ENCODE measurements around the gene PARP12. TPM values are rescaled to one million over a fixed set of nuclear protein-coding genes. Genes with fewer than 3 reads are reported as not detected.

The PARP12 gene
- total and polyA plus RNA-seq, 2 of the 13 experiments (the other 11 are each of a cell fraction or from before 2014, with no cell fraction given) = 15.5 to 35.2 TPM

DNA sequence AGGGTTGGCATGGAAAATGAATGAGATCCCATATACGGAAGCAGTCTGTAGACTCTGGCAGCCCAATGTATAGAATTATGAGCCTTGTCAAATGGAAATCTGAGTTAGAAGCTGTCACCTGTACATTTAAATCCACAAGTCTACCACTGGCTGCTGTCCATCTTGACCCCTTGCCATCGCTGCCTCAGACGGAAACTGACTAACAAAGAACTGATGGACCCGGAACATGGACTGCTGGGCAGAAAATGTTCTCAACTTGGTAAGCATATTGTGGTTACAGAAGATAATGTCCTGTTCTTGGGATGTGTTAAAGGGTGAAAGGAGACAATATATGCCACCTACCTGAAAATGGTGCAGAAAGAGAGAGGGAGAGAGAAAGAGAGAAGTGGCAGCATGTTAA is 37.5 kb downstream of the PARP12 start:
- in situ Hi-C loops (cut with HindIII; ENCODE audit: extremely low pct_ligation_motif_present, low pct_unique_long_range_greater_than_20kb) (no loop called here), intact Hi-C loops (cut with micrococcal nuclease; ENCODE audit: unreplicated experiment) (no loop called here)
- FAIRE-seq = no peak
- ChIA-PET CTCF (ENCODE audit: low intra/inter-chr PET ratio, low total read pairs) (no interaction called here), POLR2A (no interaction called here)
- WGBS (ENCODE audit: low lambda C conversion rate) = 90% methylated on average over 4 of the region's 4 CpGs
- Histone ChIP-seq H3K9ac (ENCODE audit: insufficient read depth, low read depth, low read length) (no peak overlapping the region), H3K9me3 (ENCODE audit: low read length) (no peaks in the 10 kb centered on the region), H3K79me2 (ENCODE audit: insufficient read depth, low read length) (no peaks in the 10 kb centered on the region), H3K27ac (ENCODE audit: extremely low read length, insufficient read depth, low read length) (no peak overlapping the region), H3K4me1 (ENCODE audit: insufficient read depth, low read length) (no peaks in the 10 kb centered on the region), H3K4me3 (replicated peaks in 1 of 3; ENCODE audit: insufficient read depth in 1 of 3, low read depth in 2 of 3, low read length in 3 of 3) (no peak overlapping the region), H3K27me3 (ENCODE audit: control insufficient read depth in 1 of 2, insufficient read depth in 2 of 2, low read length in 2 of 2) (0 out of 5 replicates have a peak, but pooled peaks cover 0 to 1% of the 10 kb centered on the region in 2 experiments), H2AFZ (ENCODE audit: low read length) (no peak overlapping the region), H4K20me1 (ENCODE audit: insufficient read depth, low read length) (no peaks in the 10 kb centered on the region), H3K4me2 (ENCODE audit: low read depth, low read length) (no peak overlapping the region), H3K36me3 (replicated peaks in 1 of 2; ENCODE audit: control insufficient read depth in 1 of 2, insufficient read depth in 2 of 2, low read length in 2 of 2) (peaks cover 0 to 3% of the 10 kb centered on the region in 2 experiments; a peak in 1 of 5 replicates)
- no peak for ATAC-seq
- no TSS peak for BruUV-seq (replicated peaks)
- TF ChIP-seq CHCHD3 (CRISPR knock-in tag; IDR thresholded peaks at IDR 0.05) = no peak
- DNase-seq (ENCODE audit: low spot score) = no peak

GRCh38 chr7:140024585-140024984 is 38.2 kb downstream of the PARP12 start:
- intact Hi-C loops (cut with micrococcal nuclease; ENCODE audit: unreplicated experiment) = no loop called here
- Histone ChIP-seq H4K20me1 (ENCODE audit: insufficient read depth, low read length) (no peaks in the 10 kb centered on the region), H3K36me3 (replicated peaks in 1 of 2; ENCODE audit: control insufficient read depth in 1 of 2, insufficient read depth in 2 of 2, low read length in 2 of 2) (peaks cover 0 to 3% of the 10 kb centered on the region in 2 experiments; a peak in 1 of 5 replicates), H3K27ac (ENCODE audit: extremely low read length, insufficient read depth, low read length) (no peak overlapping the region), H3K4me1 (ENCODE audit: insufficient read depth, low read length) (peaks cover 5% of the 10 kb centered on the region), H3K27me3 (ENCODE audit: control insufficient read depth in 1 of 2, insufficient read depth in 2 of 2, low read length in 2 of 2) (0 out of 5 replicates have a peak, but pooled peaks cover 1% of the 10 kb centered on the region in 2 experiments), H3K9ac (ENCODE audit: insufficient read depth, low read depth, low read length) (no peak overlapping the region), H3K79me2 (ENCODE audit: insufficient read depth, low read length) (no peaks in the 10 kb centered on the region), H3K9me3 (ENCODE audit: low read length) (no peaks in the 10 kb centered on the region), H3K4me3 (replicated peaks in 1 of 3; ENCODE audit: insufficient read depth in 1 of 3, low read depth in 2 of 3, low read length in 3 of 3) (no peak overlapping the region), H2AFZ (ENCODE audit: low read length) (no peak overlapping the region), H3K4me2 (ENCODE audit: low read depth, low read length) (no peak overlapping the region)
- ATAC-seq (no peak), FAIRE-seq (no peak), DNase-seq (ENCODE audit: low spot score) (no peak)
- CTCF ChIA-PET (ENCODE audit: low intra/inter-chr PET ratio, low total read pairs) = no interaction called here
- in situ Hi-C loops (cut with HindIII; ENCODE audit: extremely low pct_ligation_motif_present, low pct_unique_long_range_greater_than_20kb) = no loop called here
- POLR2A ChIA-PET = no interaction called here
- TF ChIP-seq AGO2 (optimal IDR thresholded peaks at IDR 0.05; ENCODE audit: low read depth, low read length) = peak; percentile 29
- TF ChIP-seq GZF1 (CRISPR knock-in tag; IDR thresholded peaks at IDR 0.05) = no peak
- 95% methylated on average over 18 of the region's 18 CpGs for WGBS (ENCODE audit: low lambda C conversion rate)
- no TSS peak for BruUV-seq (replicated peaks)
